AG04449 (cell line): ENCODE measurements around the gene ARID2.
A peak's percentile ranks its signal among the peaks of the same experiment; 100 is the strongest.

Source experiments
- CTCF ChIA-PET: fragments of 350-600 bp; formaldehyde crosslinking; extraction: SDS; loops from one replicate; lab custom pipeline; 2021; ENCODE audit warnings: antibody characterized with exemption; lab: Yijun Ruan, JAX
- POLR2A ChIA-PET: fragments of 400-600, 350-600 bp; formaldehyde crosslinking; extraction: SDS; loops from one replicate; lab custom pipeline; 2020; ENCODE audit warnings: antibody characterized with exemption, inconsistent platforms; lab: Yijun Ruan, JAX
- DNase-seq: peaks from one replicate; pipeline ENCODE4 v3.0.0-alpha.2; 2010; ENCODE audit warnings: low read depth, low spot score
- H3K4me3 ChIP-seq: 2 replicates; pipeline ENCODE4 v1.5.1; 2011; ENCODE audit warnings: low read depth, mild to moderate bottlenecking, control low read depth, low read length
- CTCF ChIP-seq: IDR thresholded peaks from one replicate; pipeline ENCODE4 v1.5.1; 2011; ENCODE audit warnings: mild to moderate bottlenecking, moderate library complexity, low read length, control low read depth, inconsistent platforms; ENCODE audit not compliant: insufficient read depth; ENCODE audit errors: missing control alignments

Gene ARID2

GRCh38 chr12:45730084-45730347 is 510 bp downstream of the ARID2 start:
- POLR2A ChIA-PET = interaction anchor here (0.6 to 1.1 kb wide), 2 partner anchors 361 to 520 kb away, joined by 3 read pairs; no protein-coding TSS in a partner anchor

GRCh38 chr12:45730348-45731189 is 1.1 kb downstream of the ARID2 start:
- TF ChIP-seq CTCF = no peak
- CTCF ChIA-PET = interaction anchor here (1.0 to 2.6 kb wide), 6 partner anchors 8 to 250 kb away, joined by 3 to 21 read pairs (median 5); no protein-coding TSS in a partner anchor
- no peak for DNase-seq
- peak overlapping the region; percentile 78 for H3K4me3 ChIP-seq
- POLR2A ChIA-PET = interaction anchor here (0.6 to 1.1 kb wide), 3 partner anchors 305 to 521 kb away, joined by 3 read pairs; no protein-coding TSS in a partner anchor

More at GRCh38 chr12:45730084-45730347, 510 bp downstream of the ARID2 start:
- no peak for DNase-seq
- H3K4me3 ChIP-seq = peak overlapping the region; percentile 78
- no peak for TF ChIP-seq CTCF
- CTCF ChIA-PET = interaction anchor here (1.0 to 2.6 kb wide), 6 partner anchors 8 to 250 kb away, joined by 3 to 21 read pairs (median 5); no protein-coding TSS in a partner anchor

GRCh38 chr12:45731190-45731775 is 1.8 kb downstream of the ARID2 start:
- peak overlapping the region; percentile 78 for H3K4me3 ChIP-seq
- TF ChIP-seq CTCF = no peak
- ChIA-PET CTCF (interaction anchor here (0.6 kb wide), 1 partner anchor 52 kb away, joined by 3 read pairs; no protein-coding TSS in a partner anchor), POLR2A (no interaction called here)
- no peak for DNase-seq

- ChIA-PET CTCF (interaction anchor here (1.0 to 3.1 kb wide), 3 partner anchors 12 to 188 kb away, joined by 5 to 11 read pairs (median 5); no protein-coding TSS in a partner anchor), POLR2A (no interaction called here)
- peak overlapping the region; percentile 15 for H3K4me3 ChIP-seq
- TF ChIP-seq CTCF = no peak
- no peak for DNase-seq
Observed at GRCh38 chr12:45732250-45732649, 2.7 kb downstream of the ARID2 start.

GRCh38 chr12:45732936-45733335 is 3.4 kb downstream of the ARID2 start:
- H3K4me3 ChIP-seq = no peak overlapping the region
- ChIA-PET CTCF (interaction anchor here (1.0 to 3.1 kb wide), 3 partner anchors 11 to 189 kb away, joined by 5 to 11 read pairs (median 5); no protein-coding TSS in a partner anchor), POLR2A (no interaction called here)
- no peak for TF ChIP-seq CTCF
- no peak for DNase-seq

GRCh38 chr12:45737638-45738037 is 8.1 kb downstream of the ARID2 start:
- no peak for DNase-seq
- POLR2A ChIA-PET = no interaction called here
- CTCF ChIA-PET = interaction anchor here (1.2 to 2.4 kb wide), 3 partner anchors 8 to 194 kb away, joined by 4 to 6 read pairs (median 4); partner anchors contain the start of gene ARID2
- TF ChIP-seq CTCF = no peak
- H3K4me3 ChIP-seq = no peak overlapping the region
